NCI-H2081 (cell line): ENCODE data around the gene PLEKHA7.

Source experiments
- DNase-seq, 2 experiments: peaks; one replicate each; lab custom pipeline; 2025; lab: John Stamatoyannopoulos, UW

PLEKHA7 gene

GRCh38 chr11:16938061-16938460, 76.2 kb downstream of the PLEKHA7 start:
- DNase-seq = no peak

DNA sequence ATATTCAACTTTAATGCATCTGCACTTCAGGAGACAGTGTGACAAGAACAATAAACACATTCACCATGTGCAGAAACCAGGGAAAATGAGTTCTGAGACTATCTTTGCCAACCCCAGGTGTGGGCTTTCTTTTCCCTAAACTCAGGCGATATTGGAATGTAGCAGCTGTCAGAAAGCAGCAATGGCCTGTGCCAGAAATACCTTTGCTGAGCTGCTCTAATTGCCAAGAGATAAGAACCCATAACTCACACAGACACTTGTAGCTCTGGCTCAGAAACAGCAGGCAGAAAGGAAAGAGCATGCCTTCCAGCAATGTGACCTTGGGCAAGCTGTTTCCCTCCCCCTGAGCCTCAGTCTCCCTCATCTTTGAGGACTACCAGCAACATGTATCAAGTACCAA, 77.6 kb downstream of the PLEKHA7 start:
- no peak for DNase-seq

DNA sequence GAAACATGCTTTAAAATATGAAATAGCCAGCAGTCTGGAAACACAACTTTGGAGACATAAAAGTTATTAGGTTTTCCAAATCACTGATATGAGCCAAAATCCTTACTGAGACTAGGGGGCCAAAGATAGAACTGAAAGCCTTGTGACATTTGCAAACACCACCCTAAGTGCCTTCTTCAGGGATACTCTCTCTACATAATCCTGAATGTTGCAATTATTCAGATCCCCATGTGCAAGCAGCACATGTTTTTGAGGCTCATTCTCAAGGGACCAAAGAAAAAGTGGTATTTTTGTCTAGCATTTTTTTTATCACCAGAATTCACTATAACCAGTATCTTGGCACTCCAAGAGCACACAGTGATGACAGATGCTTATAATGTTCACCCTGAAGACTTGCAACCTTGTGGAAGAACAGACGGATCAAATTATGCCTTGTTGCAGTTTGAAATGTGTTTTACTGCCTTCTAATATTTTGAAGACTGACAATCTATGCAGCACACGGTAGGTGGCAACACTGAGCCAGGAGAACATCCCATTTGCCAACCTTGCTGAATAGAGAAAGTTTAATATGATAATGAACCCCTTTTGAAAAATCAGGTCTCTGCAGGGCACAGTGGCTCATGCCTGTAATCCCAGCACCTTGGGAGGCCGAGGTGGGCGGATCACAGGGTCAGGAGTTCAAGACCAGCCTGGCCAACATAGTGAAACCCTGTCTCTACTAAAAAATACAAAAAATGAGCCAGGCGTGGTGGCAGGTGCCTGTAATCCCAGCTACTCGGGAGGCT, 78.5 kb downstream of the PLEKHA7 start:
- peak; percentile 38 to 61 for DNase-seq

DNA sequence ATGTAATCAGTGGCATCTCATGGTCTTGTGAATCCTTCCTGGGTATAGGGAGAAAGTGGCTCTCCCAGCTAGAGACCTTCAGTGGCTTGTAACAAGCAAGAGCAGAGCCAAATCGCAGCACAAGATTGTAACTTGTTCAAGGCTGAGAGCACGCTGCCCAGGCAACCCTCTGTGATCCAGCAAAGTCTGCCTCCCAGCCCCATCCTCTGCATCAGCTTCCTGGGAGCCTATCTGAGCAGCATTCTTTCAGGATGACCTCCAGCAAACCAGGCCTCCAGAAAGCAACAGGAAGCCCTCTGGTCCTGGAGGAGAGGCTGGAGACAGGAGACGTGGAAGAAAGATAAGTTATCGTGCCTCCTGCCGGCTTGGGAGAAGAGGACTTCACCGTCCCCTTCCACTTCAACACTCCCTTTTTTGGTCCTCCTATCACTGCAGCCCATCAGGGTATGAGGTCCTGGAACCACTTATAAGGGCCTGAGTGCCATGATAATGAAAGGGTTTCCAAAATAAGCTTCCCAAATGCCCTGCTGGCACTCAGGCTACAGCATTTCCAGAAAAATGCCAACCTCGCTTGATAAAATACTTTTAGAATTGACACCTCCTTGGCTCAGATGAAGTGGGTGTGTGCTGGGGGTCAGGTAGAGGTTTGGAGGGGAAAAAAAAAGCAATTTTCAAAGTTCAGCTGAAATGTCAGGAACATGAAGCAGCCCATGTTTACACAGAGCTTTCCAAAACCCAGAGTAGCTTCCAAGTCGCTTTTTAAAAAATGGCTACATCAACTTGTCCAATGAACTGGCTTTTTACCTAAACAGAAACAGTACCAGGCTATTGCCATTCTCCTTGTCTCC, 80.2 kb downstream of the PLEKHA7 start:
- DNase-seq = no peak

DNA sequence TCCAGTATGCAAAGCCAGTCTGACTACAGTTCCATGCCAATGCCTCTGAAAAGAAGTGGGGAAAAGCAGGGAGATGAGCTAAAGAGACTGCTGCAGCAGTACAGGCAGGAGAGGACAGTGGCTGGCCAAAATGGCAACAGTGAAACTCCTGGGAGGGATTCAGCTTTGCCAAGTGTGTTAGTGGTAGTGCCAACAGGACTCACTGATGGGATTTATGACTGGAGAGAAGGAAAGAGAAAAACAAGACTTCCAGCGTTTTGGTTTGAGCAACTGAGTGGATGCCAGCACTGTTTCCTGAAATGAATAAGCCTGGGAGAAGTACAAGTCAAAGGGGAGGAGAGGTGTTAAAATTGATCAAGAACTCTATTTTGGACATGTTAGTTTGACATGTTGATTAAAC, 80.9 kb downstream of the PLEKHA7 start:
- no peak for DNase-seq

- no peak for DNase-seq
These were observed 86.2 kb downstream of the PLEKHA7 start for GRCh38 chr11:16928044-16928443.

GRCh38 chr11:16926883-16927626, 87.2 kb downstream of the PLEKHA7 start:
- DNase-seq = no peak

DNA sequence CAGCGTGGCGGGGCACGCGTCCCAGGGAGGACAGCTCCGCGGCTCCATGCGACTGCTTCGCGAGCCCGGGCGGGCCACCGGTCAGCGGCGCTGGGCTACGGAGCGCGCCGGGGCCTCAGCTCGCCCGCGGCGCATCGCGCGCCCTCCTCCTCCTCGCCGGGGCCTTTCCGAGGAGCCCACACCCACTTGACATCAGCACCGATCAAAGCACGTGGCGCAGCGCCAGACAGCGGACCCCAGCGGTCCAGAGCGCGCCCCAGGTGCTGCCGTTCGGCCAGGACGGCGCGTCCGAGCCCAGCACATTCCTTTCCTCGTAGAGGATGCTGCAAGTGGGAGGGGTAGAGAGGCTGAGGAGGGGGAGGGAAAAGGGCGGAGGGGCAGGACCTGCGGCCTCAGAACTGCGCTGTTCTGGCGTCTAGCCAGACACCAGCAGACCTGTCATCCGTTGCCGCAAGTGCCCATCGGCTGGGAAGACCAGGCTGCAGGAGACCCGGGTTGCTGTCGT, 88.6 kb downstream of the PLEKHA7 start:
- DNase-seq = no peak

- no peak for DNase-seq
These were observed 89.2 kb downstream of the PLEKHA7 start for GRCh38 chr11:16924826-16925560.

DNA sequence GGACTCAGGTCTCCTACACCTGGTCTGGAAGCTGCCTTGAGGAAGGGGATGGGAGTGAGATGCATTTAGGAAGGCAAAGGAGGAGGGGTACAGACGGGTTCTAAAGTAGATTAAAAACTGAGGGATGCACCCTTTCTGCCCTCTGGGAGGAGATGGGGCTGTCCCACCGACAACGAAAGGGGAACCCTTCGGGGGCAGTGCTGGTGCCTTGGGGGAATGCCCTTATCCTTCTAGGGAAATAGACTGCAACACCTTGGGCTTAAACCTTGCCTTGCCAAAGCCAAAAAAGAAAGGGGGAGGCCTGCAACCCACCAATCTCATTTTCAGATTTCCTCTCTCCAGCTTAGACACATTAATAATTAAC, 89.8 kb downstream of the PLEKHA7 start:
- DNase-seq = no peak

GRCh38 chr11:16923987-16924386, 90.2 kb downstream of the PLEKHA7 start:
- DNase-seq = no peak

DNA sequence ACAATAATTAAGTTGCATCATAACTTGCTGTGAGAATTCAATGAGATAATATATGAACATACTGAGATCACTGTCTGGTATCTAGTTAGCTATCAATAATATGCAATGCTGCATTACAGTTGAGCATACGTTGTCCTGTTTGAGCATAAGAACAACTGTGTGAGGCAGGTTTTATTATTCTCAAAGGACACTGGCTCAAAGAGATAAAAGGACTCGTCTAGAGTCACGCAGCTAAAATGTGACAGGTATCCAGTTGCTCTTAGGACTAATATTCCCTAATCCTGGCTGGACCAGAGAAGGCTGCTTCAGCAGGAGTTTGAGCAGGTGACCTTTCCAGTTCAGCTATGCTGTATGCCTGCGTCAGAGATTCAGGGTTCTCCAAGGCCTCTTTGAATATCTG, 92.5 kb downstream of the PLEKHA7 start:
- no peak for DNase-seq

GRCh38 chr11:16921019-16921418, 93.2 kb downstream of the PLEKHA7 start:
- DNase-seq = no peak

- no peak for DNase-seq
These were observed 93.7 kb downstream of the PLEKHA7 start for GRCh38 chr11:16920559-16920958.

GRCh38 chr11:16918543-16919182, 95.6 kb downstream of the PLEKHA7 start:
- peak in 1 of 2 experiments; percentile 58 for DNase-seq

- no peak for DNase-seq
These were observed 96.3 kb downstream of the PLEKHA7 start for GRCh38 chr11:16917941-16918340.

GRCh38 chr11:16912692-16913111, 101.5 kb downstream of the PLEKHA7 start:
- peak; percentile 56 to 82 for DNase-seq

DNA sequence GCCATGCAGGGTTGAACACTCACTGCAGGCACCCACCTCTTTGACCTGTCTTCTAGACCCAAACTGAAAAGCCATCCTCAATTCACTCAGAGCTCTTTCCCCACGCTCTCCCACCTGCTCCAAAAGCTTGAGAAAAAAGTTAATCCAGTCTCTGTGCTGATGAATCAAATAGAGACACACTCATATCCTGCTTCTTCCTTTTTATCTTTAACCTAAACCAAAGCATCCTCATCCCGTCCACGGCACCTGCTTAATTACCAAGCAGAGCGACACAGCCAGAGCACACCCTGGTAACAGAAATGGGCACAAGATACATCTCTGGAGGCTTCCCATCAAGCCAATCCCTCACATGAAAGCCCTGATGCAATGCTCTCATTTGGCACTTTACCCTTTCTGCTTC, 102.6 kb downstream of the PLEKHA7 start:
- DNase-seq = no peak

- no peak for DNase-seq
These were observed 103.0 kb downstream of the PLEKHA7 start for GRCh38 chr11:16911186-16911585.

GRCh38 chr11:16909359-16910035, 104.7 kb downstream of the PLEKHA7 start:
- no peak for DNase-seq

GRCh38 chr11:16905375-16905774, 108.8 kb downstream of the PLEKHA7 start:
- no peak for DNase-seq
